ENCODE measurements around the gene RASGEF1B.

RASGEF1B gene

DNA sequence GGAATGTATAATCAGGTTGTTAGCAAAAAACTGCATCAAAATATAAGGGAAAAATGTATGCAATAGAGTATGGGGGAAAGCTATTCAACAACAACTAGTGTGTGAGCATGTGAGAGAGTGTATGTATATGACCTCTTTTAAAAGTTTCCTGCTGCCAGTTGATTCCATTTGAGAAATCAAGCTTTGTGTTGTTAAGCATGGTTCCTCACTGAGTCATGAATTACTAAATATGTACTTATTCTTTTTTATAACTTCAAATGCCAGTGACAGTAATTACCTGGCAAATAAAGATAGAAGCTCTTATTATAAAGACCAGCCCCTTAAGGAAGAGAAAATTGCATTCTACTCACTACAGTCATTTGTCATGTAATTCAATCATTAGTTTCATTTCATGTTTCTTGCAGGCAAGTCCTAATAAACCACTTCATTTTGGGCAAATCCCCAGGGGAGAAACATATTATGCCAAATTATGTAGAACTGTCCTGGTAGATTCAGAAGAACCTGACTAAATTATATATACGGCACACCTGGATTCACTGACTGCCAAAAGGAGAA lies 19.2 kb downstream of the RASGEF1B start:
- no peaks in the 10 kb centered on the region for H3K4me1 ChIP-seq (ENCODE audit: insufficient read depth, low read length)
- H3K27me3 ChIP-seq (ENCODE audit: insufficient read depth, low read length): no peaks in the 10 kb centered on the region
- no peaks in the 10 kb centered on the region for H3K36me3 ChIP-seq (ENCODE audit: insufficient read depth, low read length)
- no peak overlapping the region for H2AFZ ChIP-seq (ENCODE audit: low read depth, low read length)
- no peaks in the 10 kb centered on the region for H3K9me3 ChIP-seq (ENCODE audit: low read length)
- H3K4me3 ChIP-seq (ENCODE audit: low read length): no peak overlapping the region

DNA sequence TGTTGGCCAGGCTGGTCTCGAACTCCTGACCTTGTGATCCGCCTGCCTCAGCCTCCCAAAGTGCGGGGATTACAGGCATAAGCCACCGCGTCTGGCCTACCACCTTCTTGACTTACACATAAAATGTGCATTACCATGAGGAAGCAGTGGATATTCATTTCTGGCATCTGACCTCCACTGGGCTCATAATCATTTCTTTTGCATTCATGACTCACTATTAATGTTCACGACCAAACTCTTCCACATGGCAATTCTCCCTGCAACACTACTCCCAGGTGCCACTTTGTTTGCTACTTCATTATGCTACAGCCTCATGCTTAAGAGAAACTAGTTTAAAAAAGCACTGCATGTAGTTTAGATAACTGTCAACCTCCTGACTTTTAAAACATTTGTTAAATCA lies 22.7 kb downstream of the RASGEF1B start:
- Histone ChIP-seq H3K27me3 (ENCODE audit: insufficient read depth, low read length) (no peaks in the 10 kb centered on the region), H3K36me3 (ENCODE audit: insufficient read depth, low read length) (no peaks in the 10 kb centered on the region), H2AFZ (ENCODE audit: low read depth, low read length) (no peak overlapping the region), H3K9me3 (ENCODE audit: low read length) (no peaks in the 10 kb centered on the region), H3K4me3 (ENCODE audit: low read length) (no peak overlapping the region), H3K4me1 (ENCODE audit: insufficient read depth, low read length) (no peaks in the 10 kb centered on the region)

- H3K4me3 ChIP-seq (ENCODE audit: low read length): no peak overlapping the region
- no peaks in the 10 kb centered on the region for H3K4me1 ChIP-seq (ENCODE audit: insufficient read depth, low read length)
- H3K9me3 ChIP-seq (ENCODE audit: low read length): no peaks in the 10 kb centered on the region
- no peak overlapping the region for H2AFZ ChIP-seq (ENCODE audit: low read depth, low read length)
- H3K36me3 ChIP-seq (ENCODE audit: insufficient read depth, low read length): no peaks in the 10 kb centered on the region
- no peaks in the 10 kb centered on the region for H3K27me3 ChIP-seq (ENCODE audit: insufficient read depth, low read length)
Measured at GRCh38 chr4:81447566-81448229, 24.0 kb downstream of the RASGEF1B start.

- H3K9me3 ChIP-seq (ENCODE audit: low read length): no peaks in the 10 kb centered on the region
- no peaks in the 10 kb centered on the region for H3K4me1 ChIP-seq (ENCODE audit: insufficient read depth, low read length)
- no peak overlapping the region for H2AFZ ChIP-seq (ENCODE audit: low read depth, low read length)
- H3K27me3 ChIP-seq (ENCODE audit: insufficient read depth, low read length): no peaks in the 10 kb centered on the region
- no peak overlapping the region for H3K4me3 ChIP-seq (ENCODE audit: low read length)
- no peaks in the 10 kb centered on the region for H3K36me3 ChIP-seq (ENCODE audit: insufficient read depth, low read length)
Measured at GRCh38 chr4:81446634-81447033, 25.1 kb downstream of the RASGEF1B start.

- Histone ChIP-seq H3K27me3 (ENCODE audit: insufficient read depth, low read length) (no peaks in the 10 kb centered on the region), H3K36me3 (ENCODE audit: insufficient read depth, low read length) (no peaks in the 10 kb centered on the region), H2AFZ (ENCODE audit: low read depth, low read length) (no peak overlapping the region), H3K4me1 (ENCODE audit: insufficient read depth, low read length) (no peaks in the 10 kb centered on the region), H3K4me3 (ENCODE audit: low read length) (no peak overlapping the region), H3K9me3 (ENCODE audit: low read length) (no peaks in the 10 kb centered on the region)
Measured at GRCh38 chr4:81445196-81445595, 26.5 kb downstream of the RASGEF1B start.

DNA sequence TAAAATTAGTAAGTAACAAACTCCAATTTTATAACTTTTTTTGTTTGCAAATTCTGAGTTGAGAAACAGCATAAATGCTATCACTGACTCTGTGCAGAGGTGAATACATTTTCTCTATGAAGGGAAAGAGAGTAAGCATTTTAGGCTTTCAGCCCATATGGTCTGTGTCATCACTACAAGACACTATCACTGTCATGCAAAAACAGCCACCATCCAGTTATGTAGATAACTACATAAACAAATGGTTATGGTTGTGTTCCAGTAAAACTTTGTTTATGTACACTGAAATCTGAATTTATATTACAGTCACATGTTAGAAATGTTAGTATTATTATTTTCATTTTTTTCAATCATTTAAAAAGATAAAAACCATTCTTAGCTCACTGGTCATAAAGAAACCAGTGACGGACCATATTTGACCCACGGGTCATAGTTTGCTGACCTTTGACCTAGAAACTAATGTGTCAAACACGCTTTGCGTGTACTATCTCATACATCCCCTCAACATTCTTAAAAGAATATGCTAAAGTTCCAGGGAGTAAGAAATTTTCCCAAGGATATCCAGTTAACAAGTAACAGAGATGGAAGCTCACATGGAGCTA lies 29.1 kb downstream of the RASGEF1B start:
- H3K9me3 ChIP-seq (ENCODE audit: low read length): no peaks in the 10 kb centered on the region
- H3K4me1 ChIP-seq (ENCODE audit: insufficient read depth, low read length): no peaks in the 10 kb centered on the region
- no peak overlapping the region for H3K4me3 ChIP-seq (ENCODE audit: low read length)
- no peaks in the 10 kb centered on the region for H3K27me3 ChIP-seq (ENCODE audit: insufficient read depth, low read length)
- no peaks in the 10 kb centered on the region for H3K36me3 ChIP-seq (ENCODE audit: insufficient read depth, low read length)
- H2AFZ ChIP-seq (ENCODE audit: low read depth, low read length): no peak overlapping the region

GRCh38 chr4:81440949-81441348 lies 30.8 kb downstream of the RASGEF1B start:
- Histone ChIP-seq H3K9me3 (ENCODE audit: low read length) (no peaks in the 10 kb centered on the region), H3K4me3 (ENCODE audit: low read length) (no peak overlapping the region), H3K27me3 (ENCODE audit: insufficient read depth, low read length) (no peaks in the 10 kb centered on the region), H3K36me3 (ENCODE audit: insufficient read depth, low read length) (no peaks in the 10 kb centered on the region), H2AFZ (ENCODE audit: low read depth, low read length) (no peak overlapping the region), H3K4me1 (ENCODE audit: insufficient read depth, low read length) (no peaks in the 10 kb centered on the region)

GRCh38 chr4:81436941-81437574 lies 34.6 kb downstream of the RASGEF1B start:
- Histone ChIP-seq H3K4me1 (ENCODE audit: insufficient read depth, low read length) (no peaks in the 10 kb centered on the region), H3K4me3 (ENCODE audit: low read length) (no peak overlapping the region), H3K27me3 (ENCODE audit: insufficient read depth, low read length) (no peaks in the 10 kb centered on the region), H3K9me3 (ENCODE audit: low read length) (no peaks in the 10 kb centered on the region), H2AFZ (ENCODE audit: low read depth, low read length) (no peak overlapping the region), H3K36me3 (ENCODE audit: insufficient read depth, low read length) (no peaks in the 10 kb centered on the region)

- H2AFZ ChIP-seq (ENCODE audit: low read depth, low read length): no peak overlapping the region
- H3K4me3 ChIP-seq (ENCODE audit: low read length): no peak overlapping the region
- H3K9me3 ChIP-seq (ENCODE audit: low read length): no peaks in the 10 kb centered on the region
- H3K27me3 ChIP-seq (ENCODE audit: insufficient read depth, low read length): no peaks in the 10 kb centered on the region
- no peaks in the 10 kb centered on the region for H3K4me1 ChIP-seq (ENCODE audit: insufficient read depth, low read length)
- no peaks in the 10 kb centered on the region for H3K36me3 ChIP-seq (ENCODE audit: insufficient read depth, low read length)
Measured at GRCh38 chr4:81436096-81436495, 35.6 kb downstream of the RASGEF1B start.

DNA sequence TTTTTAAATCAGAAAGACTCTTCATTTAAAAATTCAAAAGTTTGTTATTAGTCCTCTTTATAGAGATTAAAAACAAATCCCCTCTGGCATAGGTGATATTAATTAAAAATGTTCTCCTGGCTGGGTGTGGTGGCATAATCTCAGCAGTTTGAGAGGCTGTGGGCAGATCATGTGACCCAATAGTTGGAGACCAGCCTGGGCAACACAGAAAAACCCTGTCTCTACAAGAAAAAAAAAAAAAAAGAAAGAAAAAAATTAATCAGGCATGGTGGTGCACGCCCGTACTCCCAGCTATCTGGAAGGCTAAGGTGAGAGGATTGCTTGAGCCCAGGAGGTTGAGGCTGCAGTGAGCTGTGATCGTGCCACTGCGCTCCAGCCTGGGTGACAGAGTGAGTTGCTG lies 38.9 kb downstream of the RASGEF1B start:
- Histone ChIP-seq H3K36me3 (ENCODE audit: insufficient read depth, low read length) (no peaks in the 10 kb centered on the region), H2AFZ (ENCODE audit: low read depth, low read length) (no peak overlapping the region)

DNA sequence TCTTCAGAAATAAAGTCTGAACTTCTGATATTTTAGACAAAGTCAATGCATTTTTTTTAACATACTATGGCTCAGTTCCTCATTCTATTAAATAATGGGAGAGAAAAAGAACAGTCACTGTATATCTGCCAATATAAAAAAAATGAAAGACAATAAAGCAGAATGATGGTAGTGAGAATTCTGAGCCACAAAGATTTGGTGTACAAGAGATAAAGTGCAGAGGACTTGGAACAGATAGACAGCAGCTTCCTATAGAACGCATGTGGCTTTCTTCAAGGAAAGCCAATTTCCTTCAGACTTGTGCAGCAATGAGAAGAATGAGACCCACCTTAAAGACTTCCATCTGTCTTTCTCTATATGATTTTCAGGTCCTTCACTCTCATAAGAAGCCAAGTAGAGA lies 39.7 kb downstream of the RASGEF1B start:
- Histone ChIP-seq H3K4me3 (ENCODE audit: low read length) (no peak overlapping the region), H3K27me3 (ENCODE audit: insufficient read depth, low read length) (no peaks in the 10 kb centered on the region), H2AFZ (ENCODE audit: low read depth, low read length) (no peak overlapping the region), H3K36me3 (ENCODE audit: insufficient read depth, low read length) (no peaks in the 10 kb centered on the region), H3K4me1 (ENCODE audit: insufficient read depth, low read length) (no peaks in the 10 kb centered on the region), H3K9me3 (ENCODE audit: low read length) (no peaks in the 10 kb centered on the region)

More for the DNA sequence above, 38.9 kb downstream of the RASGEF1B start:
- Histone ChIP-seq H3K4me3 (ENCODE audit: low read length) (no peak overlapping the region), H3K4me1 (ENCODE audit: insufficient read depth, low read length) (no peaks in the 10 kb centered on the region), H3K27me3 (ENCODE audit: insufficient read depth, low read length) (no peaks in the 10 kb centered on the region), H3K9me3 (ENCODE audit: low read length) (no peaks in the 10 kb centered on the region)

DNA sequence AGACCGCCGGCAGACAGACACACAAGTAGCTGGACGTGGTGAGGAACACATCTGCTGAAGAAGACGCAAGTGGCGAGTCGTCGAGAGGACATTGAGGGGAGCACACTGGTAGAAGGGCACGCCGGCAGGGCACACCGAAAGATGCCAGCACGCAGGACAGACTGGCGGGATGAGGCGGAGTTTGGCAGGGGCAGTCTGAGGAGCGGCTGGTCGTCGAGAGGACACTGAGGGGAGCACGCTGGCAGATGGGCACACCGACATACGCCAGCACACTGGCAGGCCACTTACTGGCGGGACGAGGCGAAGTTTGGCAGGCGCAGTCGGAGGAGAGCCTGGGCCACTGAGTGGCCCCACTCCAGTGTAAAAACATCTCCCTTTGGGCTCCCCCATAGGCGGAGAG lies 42.1 kb downstream of the RASGEF1B start:
- H3K4me3 ChIP-seq (ENCODE audit: low read length): no peak overlapping the region
- no peaks in the 10 kb centered on the region for H3K36me3 ChIP-seq (ENCODE audit: insufficient read depth, low read length)
- H3K4me1 ChIP-seq (ENCODE audit: insufficient read depth, low read length): no peaks in the 10 kb centered on the region
- H2AFZ ChIP-seq (ENCODE audit: low read depth, low read length): no peak overlapping the region
- no peaks in the 10 kb centered on the region for H3K9me3 ChIP-seq (ENCODE audit: low read length)
- no peaks in the 10 kb centered on the region for H3K27me3 ChIP-seq (ENCODE audit: insufficient read depth, low read length)

GRCh38 chr4:81429031-81429430 lies 42.7 kb downstream of the RASGEF1B start:
- no peaks in the 10 kb centered on the region for H3K36me3 ChIP-seq (ENCODE audit: insufficient read depth, low read length)
- no peak overlapping the region for H3K4me3 ChIP-seq (ENCODE audit: low read length)
- no peaks in the 10 kb centered on the region for H3K27me3 ChIP-seq (ENCODE audit: insufficient read depth, low read length)
- H3K4me1 ChIP-seq (ENCODE audit: insufficient read depth, low read length): no peaks in the 10 kb centered on the region
- no peak overlapping the region for H2AFZ ChIP-seq (ENCODE audit: low read depth, low read length)
- no peaks in the 10 kb centered on the region for H3K9me3 ChIP-seq (ENCODE audit: low read length)

Measured in neuron (in vitro differentiated cells).